HG03432 (cell line): ENCODE data around the gene ACAT2.
"Not testable (repeated sequence)": the region's sequence is repeated elsewhere in the genome, so short reads cannot be mapped to it uniquely, and the experiment has no call there.

Experiments
- ATAC-seq: cut with Tn5 transposase; IDR thresholded peaks from one replicate; pipeline ENCODE4 v1.9.1; 2021; ENCODE audit warnings: mild to moderate bottlenecking, moderate library complexity; ENCODE audit not compliant: unreplicated experiment

The ACAT2 gene

GRCh38 chr6:159761873-159762680, at the start of gene ACAT2:
Gene ACAT2 (plus strand): TSS chr6:159762045. CDS start chr6:159762088, 43 bp downstream.
- ATAC-seq = peak; percentile 97

GRCh38 chr6:159712389-159712788, 49.5 kb upstream of the ACAT2 start:
- ATAC-seq = not testable (repeated sequence)

- no peak for ATAC-seq
Measured at GRCh38 chr6:159713984-159714383, 47.9 kb upstream of the ACAT2 start.

- no peak for ATAC-seq
Measured at GRCh38 chr6:159714404-159714803, 47.4 kb upstream of the ACAT2 start.

GRCh38 chr6:159715166-159715565, 46.7 kb upstream of the ACAT2 start:
- no peak for ATAC-seq

- ATAC-seq = no peak
Measured at GRCh38 chr6:159715605-159716004, 46.2 kb upstream of the ACAT2 start.

GRCh38 chr6:159716247-159717096, 45.4 kb upstream of the ACAT2 start:
- no peak for ATAC-seq

GRCh38 chr6:159718634-159719033, 43.2 kb upstream of the ACAT2 start:
- ATAC-seq = no peak

- no peak for ATAC-seq
Measured at GRCh38 chr6:159719287-159719686, 42.6 kb upstream of the ACAT2 start.

GRCh38 chr6:159720708-159721107, 41.1 kb upstream of the ACAT2 start:
- ATAC-seq = peak; percentile 53

- not testable (repeated sequence) for ATAC-seq
Measured at GRCh38 chr6:159721981-159722380, 39.9 kb upstream of the ACAT2 start.

GRCh38 chr6:159722655-159723054, 39.2 kb upstream of the ACAT2 start:
- no peak for ATAC-seq

GRCh38 chr6:159723259-159723658, 38.6 kb upstream of the ACAT2 start:
- no peak for ATAC-seq

- ATAC-seq = no peak
Measured at GRCh38 chr6:159724778-159725177, 37.1 kb upstream of the ACAT2 start.

GRCh38 chr6:159725208-159725607, 36.6 kb upstream of the ACAT2 start:
- ATAC-seq = not testable (repeated sequence)

GRCh38 chr6:159726255-159726917, 35.5 kb upstream of the ACAT2 start:
- peak; percentile 22 for ATAC-seq

GRCh38 chr6:159726918-159727716, 34.7 kb upstream of the ACAT2 start, which contains the start of gene WTAP:
Gene WTAP (plus strand): TSS chr6:159727506. CDS start chr6:159736266, 8,760 bp downstream.
- peak; percentile 86 for ATAC-seq

- ATAC-seq = peak; percentile 36
Measured at GRCh38 chr6:159727717-159728445, 34.0 kb upstream of the ACAT2 start.

- ATAC-seq = no peak
Measured at GRCh38 chr6:159728531-159728964, 33.3 kb upstream of the ACAT2 start.
